Measurements from ENCODE around the gene KICS2. TPM values are rescaled to one million over a fixed set of nuclear protein-coding genes. Genes with fewer than 3 reads are reported as not detected.
"Not testable (repeated sequence)": the region's sequence is repeated elsewhere in the genome, so short reads cannot be mapped to it uniquely, and the experiment has no call there.

The KICS2 gene
- total RNA-seq, 4 donors from 2014 or later: 4.5 to 8.8 (median 6.4) TPM

GRCh38 chr12:64212119-64212746 is 9.9 kb downstream of the KICS2 start:
- DNase-seq (ENCODE audit: extremely low spot score): no peak
- H3K27me3 ChIP-seq: no peaks in the 10 kb centered on the region
- intact Hi-C loops (cut with DNase I): no loop called here
- H3K4me1 ChIP-seq: no peaks in the 10 kb centered on the region
- H3K27ac ChIP-seq (replicated peaks in 1 of 4): no peak overlapping the region
- H3K9me3 ChIP-seq: no peaks in the 10 kb centered on the region
- 74% methylated on average over 5 of the region's 5 CpGs for WGBS
- TF ChIP-seq CTCF (IDR thresholded peaks at IDR 0.05): no peak
- no peak for TF ChIP-seq EP300 (IDR thresholded peaks at IDR 0.05)
- TF ChIP-seq POLR2A (IDR thresholded peaks at IDR 0.05; ENCODE audit: low read depth): no peak
- no peak for TF ChIP-seq POLR2AphosphoS5 (IDR thresholded peaks at IDR 0.05)
- H3K4me3 ChIP-seq: no peak overlapping the region
- peaks cover 7 to 43% (median 18%) of the 10 kb centered on the region in 4 donors for H3K36me3 ChIP-seq

- Histone ChIP-seq H3K9me3 (no peaks in the 10 kb centered on the region), H3K27ac (replicated peaks in 1 of 4) (no peak overlapping the region), H3K27me3 (no peaks in the 10 kb centered on the region), H3K4me3 (no peak overlapping the region), H3K36me3 (peaks cover 0 to 28% (median 13%) of the 10 kb centered on the region in 4 donors), H3K4me1 (no peaks in the 10 kb centered on the region)
- intact Hi-C loops (cut with DNase I): no loop called here
- DNase-seq (ENCODE audit: extremely low spot score): no peak
- TF ChIP-seq EP300 (IDR thresholded peaks at IDR 0.05) (no peak), CTCF (IDR thresholded peaks at IDR 0.05) (no peak), POLR2AphosphoS5 (IDR thresholded peaks at IDR 0.05) (no peak), POLR2A (IDR thresholded peaks at IDR 0.05; ENCODE audit: low read depth) (no peak)
- WGBS: 100% methylated on average over 2 of the region's 2 CpGs
Observed at GRCh38 chr12:64207453-64207852, 14.6 kb downstream of the KICS2 start.

GRCh38 chr12:64205542-64205941 is 16.6 kb downstream of the KICS2 start:
- 91% methylated on average over 2 of the region's 2 CpGs for WGBS

GRCh38 chr12:64203775-64204174 is 18.3 kb downstream of the KICS2 start:
- WGBS: 58% methylated on average over 7 of the region's 7 CpGs
- Histone ChIP-seq H3K4me1 (no peaks in the 10 kb centered on the region), H3K27ac (replicated peaks in 1 of 4) (no peak overlapping the region), H3K36me3 (peaks cover 0 to 18% (median 8%) of the 10 kb centered on the region in 4 donors), H3K27me3 (no peaks in the 10 kb centered on the region), H3K4me3 (no peak overlapping the region), H3K9me3 (no peaks in the 10 kb centered on the region)
- intact Hi-C loops (cut with DNase I): no loop called here
- TF ChIP-seq EP300 (IDR thresholded peaks at IDR 0.05) (no peak), POLR2AphosphoS5 (IDR thresholded peaks at IDR 0.05) (no peak), CTCF (IDR thresholded peaks at IDR 0.05) (no peak), POLR2A (IDR thresholded peaks at IDR 0.05; ENCODE audit: low read depth) (no peak)
- no peak for DNase-seq (ENCODE audit: extremely low spot score)

More at GRCh38 chr12:64205542-64205941, 16.6 kb downstream of the KICS2 start:
- intact Hi-C loops (cut with DNase I): no loop called here
- H3K27me3 ChIP-seq: no peaks in the 10 kb centered on the region
- no peak for DNase-seq (ENCODE audit: extremely low spot score)
- peaks cover 0 to 21% (median 9%) of the 10 kb centered on the region in 4 donors for H3K36me3 ChIP-seq
- H3K4me3 ChIP-seq: no peak overlapping the region
- no peaks in the 10 kb centered on the region for H3K4me1 ChIP-seq
- no peak overlapping the region for H3K27ac ChIP-seq (replicated peaks in 1 of 4)
- TF ChIP-seq EP300 (IDR thresholded peaks at IDR 0.05): no peak
- TF ChIP-seq POLR2AphosphoS5 (IDR thresholded peaks at IDR 0.05): no peak
- TF ChIP-seq POLR2A (IDR thresholded peaks at IDR 0.05; ENCODE audit: low read depth): no peak
- no peak for TF ChIP-seq CTCF (IDR thresholded peaks at IDR 0.05)
- H3K9me3 ChIP-seq: no peaks in the 10 kb centered on the region

- intact Hi-C loops (cut with DNase I): no loop called here
- no peaks in the 10 kb centered on the region for H3K27me3 ChIP-seq
- no peak for DNase-seq (ENCODE audit: extremely low spot score)
- H3K9me3 ChIP-seq: no peaks in the 10 kb centered on the region
- no peak overlapping the region for H3K4me3 ChIP-seq
- WGBS: 93% methylated on average over 5 of the region's 5 CpGs
- no peak for TF ChIP-seq POLR2AphosphoS5 (IDR thresholded peaks at IDR 0.05)
- TF ChIP-seq EP300 (IDR thresholded peaks at IDR 0.05): no peak
- TF ChIP-seq CTCF (IDR thresholded peaks at IDR 0.05): no peak
- TF ChIP-seq POLR2A (IDR thresholded peaks at IDR 0.05; ENCODE audit: low read depth): no peak
- H3K36me3 ChIP-seq: peaks cover 0 to 18% (median 8%) of the 10 kb centered on the region in 4 donors
- H3K27ac ChIP-seq (replicated peaks in 1 of 4): no peak overlapping the region
- no peaks in the 10 kb centered on the region for H3K4me1 ChIP-seq
Observed at GRCh38 chr12:64203036-64203435, 19.1 kb downstream of the KICS2 start.

GRCh38 chr12:64195841-64196240 is 26.3 kb downstream of the KICS2 start:
- DNase-seq (ENCODE audit: extremely low spot score); H3K9me3 ChIP-seq; H3K27ac ChIP-seq (replicated peaks in 1 of 4); H3K27me3 ChIP-seq; H3K4me1 ChIP-seq; intact Hi-C loops (cut with DNase I); H3K4me3 ChIP-seq: not testable (repeated sequence)
- peaks cover 9 to 14% (median 12%) of the 10 kb centered on the region in 4 donors for H3K36me3 ChIP-seq
- WGBS: no CpG with 5 or more reads among the region's 15 CpGs
